Testis (tissue), 3 donors: ENCODE measurements around the gene CCDC40. TPM values are rescaled to one million over a fixed set of nuclear protein-coding genes. Genes with fewer than 3 reads are reported as not detected.
"Not testable (repeated sequence)": the region's sequence is repeated elsewhere in the genome, so short reads cannot be mapped to it uniquely, and the experiment has no call there.

ENCODE experiments used
- DNase-seq: peaks from one replicate; pipeline ENCODE4 v3.0.0-alpha.2; 2019
- H3K27ac ChIP-seq, 2 donors: fragments of 200-600 bp; sonication (generic); one replicate each; pipeline ENCODE4 v1.5.1; 2019
- H3K27me3 ChIP-seq: fragments of 200-600 bp; sonication (generic); one replicate; pipeline ENCODE4 v1.5.1; 2019
- H3K36me3 ChIP-seq: fragments of 200-600 bp; sonication (generic); one replicate; pipeline ENCODE4 v1.5.1; 2017; ENCODE audit warnings: low read depth; ENCODE audit errors: missing control alignments
- H3K4me1 ChIP-seq: fragments of 200-600 bp; sonication (generic); one replicate; pipeline ENCODE4 v1.5.1; 2019
- H3K4me3 ChIP-seq, 2 donors: fragments of 200-600 bp; sonication (generic); one replicate each; pipeline ENCODE4 v1.5.1; 2017 to 2019
- H3K9me3 ChIP-seq: fragments of 200-600 bp; sonication (generic); one replicate; pipeline ENCODE4 v1.5.1; 2017
- CTCF ChIP-seq, 3 experiments: fragments of 450-650 bp in 2 of 3; fragments of 200-600 bp in 1 of 3; sonication (generic) in 1 of 3; IDR thresholded peaks; one replicate each; pipeline ENCODE4 v1.5.1; 2016 to 2019; ENCODE audit warnings: antibody characterized with exemption in 3 of 3, mild to moderate bottlenecking in 2 of 3, moderate library complexity in 1 of 3
- POLR2A ChIP-seq: fragments of 450-650 bp; IDR thresholded peaks from one replicate; pipeline ENCODE4 v1.6.1; 2017; ENCODE audit warnings: antibody characterized with exemption, mild to moderate bottlenecking, moderate library complexity
- WGBS, 2 donors: methylation state at CpG; one replicate each; pipeline ENCODE4 v1.1.5; 2018; 5-methylcytosine and 5-hydroxymethylcytosine counted together
- intact Hi-C: fragments of 100-400 bp; cut with DNase I; formaldehyde crosslinking; loops from one replicate; pipeline ENCODE4 v1.15.1; 2023; ENCODE audit warnings: low total_unique reads
- polyA plus RNA-seq: library from polyadenylated mRNA; stranded (reverse); fragments of 350-450 nt; fragmentation: Illumina TruSeq; extraction: RNeasy Lipid Tissue Mini Kit (QIAGEN cat#74804); gene quantifications from one replicate; pipeline ENCODE4 v1.2.3, GENCODE V29; 2014; ENCODE audit warnings: low read depth, low replicate concordance; ENCODE audit not compliant: insufficient read depth
- total RNA-seq, 2 donors: library from RNA; depleted of rRNA; stranded (reverse); fragments of >200 nt; gene quantifications; one replicate each; pipeline ENCODE4 v1.2.3, GENCODE V29; 2016

CCDC40 gene
- total and polyA plus RNA-seq, 3 donors from 2014 or later = 26.7 to 43.6 (median 38.6) TPM

- intact Hi-C loops = no loop called here
- Histone ChIP-seq H3K36me3 (no peaks in the 10 kb centered on the region), H3K27me3 (no peaks in the 10 kb centered on the region), H3K9me3 (no peaks in the 10 kb centered on the region), H3K4me3 (no peak overlapping the region), H3K27ac (no peak overlapping the region), H3K4me1 (no peaks in the 10 kb centered on the region)
- WGBS, 2 donors = 77 to 78% methylated on average over 4 of the region's 4 CpGs
- no peak for DNase-seq
- no peak for TF ChIP-seq CTCF (IDR thresholded peaks at IDR 0.05)
- TF ChIP-seq POLR2A = no peak
Observed at GRCh38 chr17:80045703-80046102, 9.3 kb downstream of the CCDC40 start.

GRCh38 chr17:80046709-80047108, 10.3 kb downstream of the CCDC40 start:
- H3K9me3 ChIP-seq, H3K36me3 ChIP-seq, H3K4me1 ChIP-seq, H3K4me3 ChIP-seq, intact Hi-C loops, H3K27me3 ChIP-seq, DNase-seq, H3K27ac ChIP-seq: not testable (repeated sequence)
- WGBS, 2 donors = 96 to 97% methylated on average over 10 of the region's 10 CpGs

GRCh38 chr17:80047176-80047575, 10.7 kb downstream of the CCDC40 start:
- TF ChIP-seq POLR2A = no peak
- TF ChIP-seq CTCF (IDR thresholded peaks at IDR 0.05) = no peak
- Histone ChIP-seq H3K4me1 (no peaks in the 10 kb centered on the region), H3K9me3 (no peaks in the 10 kb centered on the region), H3K4me3 (no peak overlapping the region), H3K27me3 (no peaks in the 10 kb centered on the region), H3K36me3 (no peaks in the 10 kb centered on the region), H3K27ac (no peak overlapping the region)
- DNase-seq = no peak
- intact Hi-C loops = no loop called here
- 86 to 91% methylated on average over 11 of the region's 11 CpGs for WGBS, 2 donors

- no peaks in the 10 kb centered on the region for H3K9me3 ChIP-seq
- TF ChIP-seq CTCF (IDR thresholded peaks at IDR 0.05) (no peak), POLR2A (no peak)
- H3K4me1 ChIP-seq = no peaks in the 10 kb centered on the region
- 96 to 98% methylated on average over 8 to 21 of the region's 21 CpGs for whole genome bisulfite sequencing, 2 donors
- no peak for DNase-seq
- H3K36me3 ChIP-seq = no peaks in the 10 kb centered on the region
- no peak overlapping the region for H3K4me3 ChIP-seq
- intact Hi-C loops = no loop called here
- H3K27me3 ChIP-seq = no peaks in the 10 kb centered on the region
- no peak overlapping the region for H3K27ac ChIP-seq
Observed at GRCh38 chr17:80049986-80050385, 13.5 kb downstream of the CCDC40 start.

- H3K4me3 ChIP-seq = no peak overlapping the region
- intact Hi-C loops = no loop called here
- DNase-seq = no peak
- TF ChIP-seq CTCF (IDR thresholded peaks at IDR 0.05) (no peak), POLR2A (no peak)
- H3K36me3 ChIP-seq = no peaks in the 10 kb centered on the region
- H3K4me1 ChIP-seq = no peaks in the 10 kb centered on the region
- 86 to 96% methylated on average over 16 of the region's 16 CpGs for WGBS, 2 donors
- no peaks in the 10 kb centered on the region for H3K9me3 ChIP-seq
- H3K27me3 ChIP-seq = no peaks in the 10 kb centered on the region
- no peak overlapping the region for H3K27ac ChIP-seq
Observed at GRCh38 chr17:80050706-80051105, 14.3 kb downstream of the CCDC40 start.
